ENCODE measurements around the gene FBN1.

Gene FBN1

GRCh38 chr15:48617619-48618018, 27.9 kb downstream of the FBN1 start:
- no peak for DNase-seq

GRCh38 chr15:48616216-48616615, 29.3 kb downstream of the FBN1 start:
- no peak for DNase-seq

DNA sequence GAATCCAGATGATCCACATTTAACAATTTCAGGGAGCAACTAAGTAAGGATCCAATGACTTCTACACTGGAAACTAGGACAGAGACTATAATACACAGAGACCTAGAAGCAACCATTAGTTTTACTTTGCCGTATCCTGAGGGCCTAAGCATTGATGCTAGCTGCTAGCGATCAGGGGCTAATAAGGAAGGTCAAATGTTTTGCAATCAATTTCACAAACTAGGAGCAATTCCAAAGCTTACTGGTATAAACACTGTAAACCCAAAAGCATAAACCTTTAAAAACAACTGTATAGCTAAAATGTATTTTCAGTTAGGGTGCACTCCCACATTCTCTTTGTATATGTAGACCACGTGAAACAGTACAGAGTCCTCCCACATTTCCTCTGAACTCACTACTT, 31.5 kb downstream of the FBN1 start:
- no peak for DNase-seq

DNA sequence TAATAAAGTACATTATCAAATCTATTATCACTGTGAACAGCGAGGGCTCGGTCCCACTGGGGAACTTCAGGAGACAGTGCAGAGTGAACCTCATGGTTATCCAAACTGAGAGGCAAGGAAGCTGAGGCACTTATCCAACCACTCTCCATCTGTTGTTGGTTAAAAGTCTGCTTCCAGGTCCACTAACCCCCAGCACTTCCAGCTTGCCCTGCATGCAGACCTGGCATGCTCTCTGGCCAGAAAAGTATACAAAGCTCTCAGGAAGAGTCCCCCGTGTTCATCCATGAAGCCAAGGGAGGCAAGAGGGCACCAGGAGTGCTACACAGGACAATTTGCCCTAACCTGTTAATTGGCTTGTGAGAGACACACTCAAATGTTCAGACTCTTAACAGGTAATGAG, 36.0 kb downstream of the FBN1 start:
- no peak for DNase-seq

- DNase-seq, result no peak
These were observed 37.7 kb downstream of the FBN1 start for GRCh38 chr15:48607846-48608245.

- no peak for DNase-seq
These were observed 40.9 kb downstream of the FBN1 start for GRCh38 chr15:48604567-48604966.

GRCh38 chr15:48603922-48604321, 41.6 kb downstream of the FBN1 start:
- DNase-seq, result no peak

DNA sequence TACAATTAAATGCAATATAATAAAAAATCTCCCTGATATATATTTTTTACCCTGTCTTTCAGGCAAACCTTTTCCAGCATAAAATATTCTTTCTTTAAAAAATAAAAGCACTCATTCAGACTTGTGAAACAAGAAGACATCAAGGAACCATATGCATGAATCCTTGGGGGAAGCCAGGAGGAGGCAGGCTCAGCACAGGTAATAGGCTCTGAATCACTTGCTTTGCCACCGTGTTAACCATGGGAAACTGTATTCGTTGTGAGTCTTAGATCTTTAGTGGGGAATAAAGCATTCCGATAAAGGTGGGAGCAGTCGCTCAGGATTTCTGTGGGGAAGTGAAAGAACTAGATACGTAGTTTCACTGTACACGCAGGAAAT, 42.4 kb downstream of the FBN1 start:
- DNase-seq, result no peak

- no peak for DNase-seq
These were observed 43.0 kb downstream of the FBN1 start for GRCh38 chr15:48602358-48603122.

DNA sequence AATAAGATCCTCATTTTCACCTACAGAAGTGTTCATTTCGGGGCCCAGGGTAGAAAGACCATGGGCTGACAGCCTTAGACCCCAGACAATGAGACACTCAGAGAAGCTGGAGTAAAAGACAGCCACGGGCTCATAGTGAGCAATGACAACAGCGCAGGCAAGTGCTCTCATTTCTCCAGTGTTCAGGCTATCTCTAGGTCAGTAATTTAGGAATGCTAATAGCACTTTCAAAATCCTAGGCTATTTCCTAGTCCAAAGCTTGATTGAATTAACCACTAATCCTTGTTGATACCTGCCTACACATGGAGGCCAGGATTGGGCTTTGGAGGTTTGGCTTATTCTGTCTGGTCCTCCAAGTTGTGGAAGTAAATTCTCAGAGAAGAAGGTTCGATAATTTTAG, 44.4 kb downstream of the FBN1 start:
- no peak for DNase-seq

GRCh38 chr15:48596841-48597240, 48.7 kb downstream of the FBN1 start:
- no peak for DNase-seq

GRCh38 chr15:48596415-48596814, 49.1 kb downstream of the FBN1 start:
- no peak for DNase-seq

DNA sequence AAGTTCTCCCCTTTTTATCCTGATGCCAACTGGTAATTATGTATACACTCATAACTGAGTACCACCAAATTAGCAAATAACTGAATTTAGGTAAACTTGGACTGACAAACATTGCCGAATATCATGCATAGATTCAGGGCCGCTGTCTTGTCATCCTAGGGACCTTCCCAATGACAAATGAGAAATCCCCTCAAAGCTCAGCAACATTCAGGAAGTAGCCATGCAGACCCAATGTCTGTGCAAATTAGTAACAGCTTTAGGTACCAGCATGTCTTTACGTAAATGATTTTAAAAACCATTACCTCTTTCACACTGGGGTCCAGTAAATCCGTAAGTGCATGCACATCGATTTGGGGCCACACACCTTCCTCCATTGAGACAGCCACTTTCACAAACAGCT, 49.5 kb downstream of the FBN1 start:
- no peak for DNase-seq

DNA sequence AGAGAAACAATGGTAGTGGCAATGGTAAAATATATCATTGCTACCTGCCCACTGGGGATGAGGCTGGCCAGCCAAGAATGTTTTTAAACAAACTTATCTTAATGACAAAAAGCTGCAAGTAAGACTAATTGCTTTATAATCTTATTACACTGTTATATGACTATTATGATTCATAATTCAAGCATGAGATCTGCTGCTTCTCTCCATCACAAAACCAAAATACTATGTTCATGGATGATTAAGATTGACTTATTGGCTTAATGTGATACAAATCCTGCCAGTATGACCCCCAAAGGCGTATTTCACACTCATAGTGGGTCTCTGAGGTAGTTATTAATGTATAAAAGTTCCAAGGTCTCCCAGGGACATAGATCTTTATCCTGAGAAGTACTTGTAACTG, 52.6 kb downstream of the FBN1 start:
- DNase-seq, result no peak

- no peak for DNase-seq
These were observed 53.2 kb downstream of the FBN1 start for GRCh38 chr15:48592221-48592731.

DNA sequence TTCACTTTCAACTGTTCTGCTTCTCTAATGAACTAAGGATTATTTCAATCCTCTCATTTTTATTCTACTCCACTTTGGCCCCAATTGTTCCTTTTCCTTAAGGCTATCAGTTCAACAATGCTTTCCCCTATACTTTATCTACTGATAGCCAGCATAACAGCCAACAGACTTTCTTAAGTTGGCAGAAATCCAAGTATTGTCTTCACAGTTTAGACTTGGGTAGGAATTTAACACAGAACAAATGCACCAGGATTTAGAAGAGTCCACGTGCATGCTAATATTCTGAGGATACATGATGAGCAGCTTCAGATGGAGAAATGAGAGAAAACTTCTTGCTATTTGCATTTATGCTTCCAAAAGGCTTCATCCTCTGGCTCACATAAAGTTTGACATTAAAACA, 54.8 kb downstream of the FBN1 start:
- no peak for DNase-seq

- no peak for DNase-seq
These were observed 60.5 kb downstream of the FBN1 start for GRCh38 chr15:48584812-48585563.

- DNase-seq, result no peak
These were observed 61.3 kb downstream of the FBN1 start for GRCh38 chr15:48584090-48584811.

DNA sequence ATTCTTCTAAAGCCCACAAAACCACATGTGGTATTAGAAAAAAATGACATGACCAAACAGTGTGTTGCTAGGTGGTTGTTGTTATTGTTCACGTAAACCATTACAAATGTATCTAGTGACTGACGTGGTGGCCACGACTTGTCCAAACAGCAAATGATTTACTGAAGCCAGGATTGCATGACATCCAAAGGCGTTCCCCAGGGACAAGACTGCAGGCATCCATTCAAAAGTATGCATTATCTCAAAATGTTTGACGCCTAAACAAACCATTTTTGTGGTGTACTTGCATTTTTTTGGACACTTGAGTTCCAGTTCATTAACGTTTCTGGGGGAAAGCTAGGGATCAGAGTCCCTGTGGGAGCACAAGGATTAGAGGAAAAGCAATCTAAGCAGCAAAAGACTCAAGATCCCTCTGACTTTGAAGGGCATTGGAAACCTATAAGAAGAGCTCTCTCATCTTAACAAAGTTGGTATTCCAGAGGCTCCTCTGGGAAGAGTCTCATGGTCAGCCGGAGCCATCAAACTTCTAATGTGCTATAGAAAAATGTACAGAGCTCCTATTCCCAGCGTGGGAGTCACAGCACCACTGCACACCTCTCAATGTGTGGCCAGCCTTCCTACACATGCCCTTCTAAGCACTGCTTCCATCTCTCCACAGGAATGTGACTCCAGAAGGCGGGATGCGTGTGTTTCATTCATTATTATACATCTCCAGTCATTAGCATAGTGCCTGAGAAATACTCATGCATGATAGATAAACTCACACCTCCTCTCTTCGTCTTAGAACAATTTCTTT, 62.9 kb downstream of the FBN1 start:
- no peak for DNase-seq

DNA sequence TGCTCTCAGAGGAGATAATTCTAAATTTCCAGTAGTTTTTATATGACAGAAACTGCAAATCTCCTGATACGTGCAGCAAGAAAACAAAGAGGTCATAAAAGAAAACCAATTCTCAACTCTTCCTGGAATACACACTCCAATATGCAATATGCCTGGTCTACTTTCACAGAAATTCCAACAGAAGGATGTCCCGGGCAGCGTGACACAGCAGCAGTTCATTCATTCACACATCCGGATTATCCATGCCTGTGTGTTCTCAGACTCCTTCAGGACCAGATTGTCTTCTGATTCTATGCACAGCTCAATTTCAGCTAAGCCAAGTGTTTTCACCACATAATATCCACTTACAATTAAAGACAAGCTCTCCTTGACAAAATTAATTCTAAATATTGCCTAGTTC, 64.3 kb downstream of the FBN1 start:
- no peak for DNase-seq

- no peak for DNase-seq
These were observed 64.8 kb downstream of the FBN1 start for GRCh38 chr15:48580736-48581135.

DNA sequence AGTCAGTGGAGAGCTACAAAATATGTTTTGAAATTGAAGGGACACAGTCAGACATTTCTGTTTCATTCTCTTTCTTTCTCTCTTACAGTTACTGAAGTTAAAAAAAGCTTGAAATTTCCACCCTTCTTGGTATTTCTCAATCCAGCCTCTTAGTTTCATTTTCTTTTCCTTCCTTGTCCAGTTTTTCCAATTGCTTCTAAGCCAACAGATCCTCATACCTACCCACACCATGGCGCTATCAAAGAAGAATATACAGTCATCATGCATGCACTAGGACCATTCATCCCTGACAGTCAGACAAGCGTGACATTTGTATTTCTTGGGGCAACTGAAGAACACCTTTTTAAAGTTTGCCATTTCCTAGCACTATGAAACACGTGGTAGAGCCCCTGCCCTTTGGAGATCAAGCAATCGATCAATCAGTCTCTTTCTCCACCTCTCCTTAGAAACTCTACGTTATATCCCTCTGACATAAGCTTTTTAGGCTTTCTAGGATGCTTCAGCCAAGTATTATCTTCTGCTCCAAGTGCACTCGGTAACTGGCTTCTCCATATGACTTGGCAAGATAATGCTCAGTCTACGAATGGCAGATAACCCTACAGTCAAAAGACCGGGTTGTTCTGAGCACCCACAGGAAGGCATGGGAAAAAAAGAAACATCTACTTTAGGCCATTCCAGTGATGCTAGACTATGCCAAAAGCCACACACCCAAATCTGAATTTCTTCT, 65.4 kb downstream of the FBN1 start:
- no peak for DNase-seq
